Ovary (tissue), 9 donors: ENCODE results near the gene EVC2. TPM values are rescaled to one million over a fixed set of nuclear protein-coding genes. Genes with fewer than 3 reads are reported as not detected.

Source experiments
- DNase-seq, 5 donors: peaks; one replicate each; pipeline ENCODE4 v3.0.0-alpha.2; 2019 to 2020
- H3K27ac ChIP-seq, 2 donors: fragments of 200-600 bp; one replicate each; pipeline versions ENCODE4 v1.5.1 to v1.8.0; 2019 to 2022
- H3K27me3 ChIP-seq: fragments of 200-600 bp; one replicate; pipeline ENCODE4 v1.8.0; 2022
- H3K36me3 ChIP-seq: fragments of 200-600 bp; sonication (generic); one replicate; pipeline ENCODE4 v1.5.1; 2019
- H3K4me1 ChIP-seq: one replicate; pipeline ENCODE4 v1.8.1; 2013; ENCODE audit warnings: mild to moderate bottlenecking, moderate library complexity; ENCODE audit not compliant: insufficient read depth
- H3K4me3 ChIP-seq: fragments of 200-600 bp; sonication (generic); one replicate; pipeline ENCODE4 v1.5.1; 2017
- H3K9me3 ChIP-seq, 2 donors: fragments of 200-600 bp in 1 of 2; sonication (generic) in 1 of 2; one replicate each; pipeline versions ENCODE4 v1.5.1 to v1.8.1; 2013 to 2019; ENCODE audit warnings: mild to moderate bottlenecking in 1 of 2, moderate library complexity in 1 of 2
- CTCF ChIP-seq, 3 donors: fragments of 450-650 bp in 2 of 3; fragments of 200-600 bp in 1 of 3; IDR thresholded peaks; one replicate each; pipeline versions ENCODE4 v1.5.1 to v1.8.0; 2016 to 2022; ENCODE audit warnings: antibody characterized with exemption in 3 of 3, mild to moderate bottlenecking in 1 of 3
- EP300 ChIP-seq: sonication (generic); formaldehyde crosslinking; IDR thresholded peaks from one replicate; pipeline ENCODE4 v1.6.1; 2017; ENCODE audit warnings: antibody characterized with exemption
- POLR2A ChIP-seq: fragments of 450-650 bp; IDR thresholded peaks from one replicate; pipeline ENCODE4 v1.6.1; 2017; ENCODE audit warnings: antibody characterized with exemption, mild to moderate bottlenecking, moderate library complexity
- WGBS, 3 donors: extraction: QIAGEN DNeasy Blood & Tissue Kit in 1 of 3; methylation state at CpG; one replicate each; pipeline versions ENCODE4 v1.1.5 to v1.1.7; 2013 to 2017; 5-methylcytosine and 5-hydroxymethylcytosine counted together
- intact Hi-C, 4 donors: fragments of 100-400 bp; cut with DNase I; formaldehyde crosslinking; loops; one replicate each; pipeline versions ENCODE4 v1.11.0 to v1.15.1; 2022 to 2023
- polyA plus RNA-seq, 2 donors: library from polyadenylated mRNA; stranded (reverse); fragments of 200-250 nt in 1 of 2; fragments of 350-450 nt in 1 of 2; fragmentation: Illumina TruSeq in 1 of 2; extraction: RNeasy Lipid Tissue Mini Kit (QIAGEN cat#74804) in 1 of 2; gene quantifications; one replicate each; pipeline ENCODE4 v1.2.3, GENCODE V29; 2013 to 2014
- total RNA-seq, 7 donors: library from RNA; depleted of rRNA in 2 of 7; stranded (reverse); fragments of >200 nt in 2 of 7; fragmentation: NEBNext Ultra II Directional in 3 of 7; extraction: Animal tissue kit (Norgen Biotek cat#: 25700) in 3 of 7; gene quantifications; one replicate each; pipeline versions ENCODE4 v1.1.0 to v1.2.4, GENCODE V29; 2016 to 2023
- donor health status: DM: no; HTN: no; CAD: no; lungs with moderate emphysema.
- donor health status: DM: no; HTN: no; CAD: no.
- donor health status: Bipolar disorder and iron deficiency.
- donor health status: DM: yes; HTN: yes; CAD: no.
- donor health status: DM: no; HTN: no; CAD: no.
- donor health status: DM: yes; HTN: yes; CAD: no.

The EVC2 gene
- total and polyA plus RNA-seq, 9 donors: 8.1 to 19.4 (median 14.0) TPM

- Histone ChIP-seq H3K4me3 (no peak overlapping the region), H3K27ac (no peak overlapping the region), H3K27me3 (no peaks in the 10 kb centered on the region), H3K36me3 (no peaks in the 10 kb centered on the region), H3K4me1 (no peaks in the 10 kb centered on the region), H3K9me3 (no peaks in the 10 kb centered on the region)
- 90 to 95% (median 93%) methylated on average over 10 of the region's 10 CpGs for WGBS, 3 donors
- intact Hi-C loops: no loop called here
- TF ChIP-seq POLR2A (no peak), EP300 (no peak), CTCF (IDR thresholded peaks at IDR 0.05) (no peak)
- no peak for DNase-seq
Measured at GRCh38 chr4:5750052-5750945, 41.9 kb upstream of the EVC2 start.

DNA sequence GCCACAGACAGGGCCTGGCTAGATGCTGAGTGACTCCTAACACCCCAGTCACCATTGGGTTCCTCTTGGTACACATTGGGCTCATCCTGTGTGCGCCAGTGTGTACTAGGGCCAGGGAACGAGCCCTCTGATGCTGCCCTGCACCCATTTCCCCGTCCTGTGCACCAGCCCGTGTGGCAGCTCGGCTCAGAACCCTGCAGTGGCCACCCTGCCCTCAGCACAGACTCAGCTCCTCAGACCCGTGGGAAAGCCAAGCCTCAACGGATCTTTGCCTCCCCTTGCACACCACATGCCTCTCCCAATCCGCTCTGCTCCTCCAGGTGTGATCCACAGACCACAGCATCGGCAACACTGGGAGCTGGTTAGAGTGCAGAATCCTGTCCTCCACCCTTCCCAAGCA is 41.2 kb upstream of the EVC2 start:
- no peak overlapping the region for H3K4me3 ChIP-seq
- H3K27me3 ChIP-seq: no peaks in the 10 kb centered on the region
- no peaks in the 10 kb centered on the region for H3K9me3 ChIP-seq
- H3K27ac ChIP-seq: no peak overlapping the region
- TF ChIP-seq POLR2A: no peak
- TF ChIP-seq CTCF (IDR thresholded peaks at IDR 0.05): no peak
- no peak for TF ChIP-seq EP300
- no peaks in the 10 kb centered on the region for H3K4me1 ChIP-seq
- H3K36me3 ChIP-seq: no peaks in the 10 kb centered on the region
- DNase-seq: no peak
- WGBS, 3 donors: 84 to 87% (median 87%) methylated on average over 9 of the region's 9 CpGs
- intact Hi-C loops: no loop called here

GRCh38 chr4:5747738-5748375 is 39.5 kb upstream of the EVC2 start:
- Histone ChIP-seq H3K36me3 (no peaks in the 10 kb centered on the region), H3K4me3 (no peak overlapping the region), H3K27ac (no peak overlapping the region), H3K27me3 (no peaks in the 10 kb centered on the region), H3K9me3 (no peaks in the 10 kb centered on the region), H3K4me1 (no peaks in the 10 kb centered on the region)
- WGBS, 3 donors: 16 to 25% (median 21%) methylated on average over 11 of the region's 11 CpGs
- intact Hi-C loops: no loop called here
- TF ChIP-seq POLR2A (no peak), EP300 (no peak), CTCF (IDR thresholded peaks at IDR 0.05) (no peak)
- no peak for DNase-seq

DNA sequence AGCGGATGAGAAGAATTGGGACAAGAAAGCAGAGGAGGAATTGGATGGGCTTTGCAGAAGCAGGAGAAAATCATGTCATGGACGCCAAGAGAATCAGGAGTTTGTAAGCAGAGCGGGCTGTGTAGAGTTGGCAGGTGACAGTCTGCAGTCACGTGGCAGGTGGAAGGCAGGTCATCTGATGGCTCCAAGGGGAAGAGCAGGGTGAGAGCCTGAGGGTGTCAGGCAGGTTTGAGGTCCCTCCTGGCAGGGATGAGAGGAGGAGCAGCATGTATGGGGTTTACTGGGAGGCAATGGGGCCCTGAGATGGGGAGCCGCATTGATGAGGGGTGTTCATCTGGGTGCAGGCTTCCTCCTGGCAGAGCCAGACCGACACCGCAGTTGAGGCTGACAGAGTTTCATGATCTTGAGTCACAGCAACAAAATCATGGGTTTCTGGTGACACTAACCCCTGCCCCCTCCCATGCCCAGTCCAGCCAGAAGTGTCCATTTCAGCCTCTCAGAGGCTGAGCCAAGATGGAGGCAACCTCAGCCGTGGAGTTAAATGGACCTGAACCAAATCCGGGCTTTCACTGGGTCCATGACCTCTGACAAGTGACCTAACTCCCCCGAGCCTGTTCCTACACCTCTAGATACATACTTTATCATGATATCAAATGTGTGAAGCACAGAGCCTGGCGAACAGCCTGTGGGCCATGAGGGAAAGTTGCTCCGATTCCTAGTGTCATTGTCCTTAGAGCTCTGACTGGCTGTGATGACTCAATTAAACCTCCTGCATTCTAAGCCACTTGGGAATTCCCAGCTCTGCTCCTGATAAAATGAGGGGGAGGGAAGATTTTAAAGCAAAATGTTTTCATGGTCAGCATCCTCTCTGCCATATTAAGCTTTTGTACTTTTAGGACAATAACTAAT is 38.7 kb upstream of the EVC2 start:
- no peak overlapping the region for H3K27ac ChIP-seq
- intact Hi-C loops: no loop called here
- no peak for DNase-seq

More for the DNA sequence above, 38.7 kb upstream of the EVC2 start:
- Histone ChIP-seq H3K9me3 (no peaks in the 10 kb centered on the region), H3K4me1 (no peaks in the 10 kb centered on the region), H3K4me3 (no peak overlapping the region), H3K27me3 (no peaks in the 10 kb centered on the region), H3K36me3 (no peaks in the 10 kb centered on the region)
- no peak for TF ChIP-seq CTCF (IDR thresholded peaks at IDR 0.05)
- TF ChIP-seq POLR2A: no peak
- no peak for TF ChIP-seq EP300
- WGBS, 3 donors: 60 to 68% (median 61%) methylated on average over 11 to 12 of the region's 12 CpGs
